Activated CD4-positive, alpha-beta memory T cell treated with anti-CD3 and anti-CD28 coated beads, Interleukin-2, amount 10 ng/mL, durations not matched to agents 7 days and 5 days (primary cell): ENCODE results near the gene DAAM2. TPM values are rescaled to one million over a fixed set of nuclear protein-coding genes. Genes with fewer than 3 reads are reported as not detected.

ENCODE experiments used
- CTCF ChIA-PET: fragments of 350-600 bp; sonication (Branson Sonifier 250); formaldehyde crosslinking; loops from one replicate; lab custom pipeline; 2021; ENCODE audit warnings: antibody characterized with exemption, inconsistent platforms; lab: Charles Lee
- POLR2A ChIA-PET: fragments of 350-600 bp; sonication (Branson Sonifier 250); formaldehyde crosslinking; loops from one replicate; lab custom pipeline; 2021; ENCODE audit warnings: antibody characterized with exemption; lab: Charles Lee
- DNase-seq: peaks from one replicate; pipeline ENCODE4 v3.0.0-alpha.2; 2020
- H3K27ac Mint-ChIP-seq: one replicate; pipeline ENCODE4 v1.8.0; 2021; ENCODE audit warnings: mild to moderate bottlenecking, mixed read lengths
- H3K27me3 Mint-ChIP-seq: one replicate; pipeline ENCODE4 v1.8.0; 2021; ENCODE audit warnings: mixed read lengths
- H3K36me3 Mint-ChIP-seq: one replicate; pipeline ENCODE4 v1.8.0; 2021; ENCODE audit warnings: low read depth, mixed read lengths
- H3K4me1 Mint-ChIP-seq: one replicate; pipeline ENCODE4 v1.8.0; 2021; ENCODE audit warnings: mixed read lengths
- H3K4me3 Mint-ChIP-seq: one replicate; pipeline ENCODE4 v1.8.0; 2021; ENCODE audit warnings: mild to moderate bottlenecking, mixed read lengths
- H3K9me3 Mint-ChIP-seq: one replicate; pipeline ENCODE4 v1.8.0; 2021; ENCODE audit warnings: mixed read lengths
- total RNA-seq, 2 experiments: library from RNA; stranded (reverse); gene quantifications; one replicate each; pipeline ENCODE4 v1.2.3, GENCODE V29; 2021

DAAM2 gene
- total RNA-seq, 2 experiments from 2014 or later: not detected

GRCh38 chr6:39849228-39849627 lies 57.1 kb downstream of the DAAM2 start:
- Mint-ChIP-seq H3K36me3 (no peaks in the 10 kb centered on the region), H3K9me3 (no peaks in the 10 kb centered on the region), H3K27me3 (no peaks in the 10 kb centered on the region), H3K27ac (no peak overlapping the region), H3K4me3 (no peak overlapping the region), H3K4me1 (no peaks in the 10 kb centered on the region)
- POLR2A ChIA-PET: no interaction called here
- CTCF ChIA-PET: no interaction called here
- DNase-seq: no peak

GRCh38 chr6:39849764-39850163 lies 57.6 kb downstream of the DAAM2 start:
- ChIA-PET POLR2A (no interaction called here), CTCF (interaction anchor here (3.8 kb wide), 1 partner anchor 16 kb away, joined by 11 read pairs; no protein-coding TSS in a partner anchor)
- Mint-ChIP-seq H3K27ac (no peak overlapping the region), H3K4me3 (no peak overlapping the region), H3K36me3 (no peaks in the 10 kb centered on the region), H3K9me3 (no peaks in the 10 kb centered on the region), H3K27me3 (no peaks in the 10 kb centered on the region), H3K4me1 (no peaks in the 10 kb centered on the region)
- DNase-seq: no peak

GRCh38 chr6:39850736-39851297 lies 58.6 kb downstream of the DAAM2 start:
- H3K27me3 Mint-ChIP-seq: no peaks in the 10 kb centered on the region
- H3K27ac Mint-ChIP-seq: no peak overlapping the region
- H3K4me1 Mint-ChIP-seq: no peaks in the 10 kb centered on the region
- ChIA-PET CTCF (interaction anchor here (0.8 to 3.8 kb wide), 2 partner anchors 12 to 15 kb away, joined by 3 to 11 read pairs; no protein-coding TSS in a partner anchor), POLR2A (no interaction called here)
- H3K36me3 Mint-ChIP-seq: no peaks in the 10 kb centered on the region
- no peak for DNase-seq
- H3K4me3 Mint-ChIP-seq: no peak overlapping the region
- H3K9me3 Mint-ChIP-seq: no peaks in the 10 kb centered on the region

GRCh38 chr6:39851331-39851730 lies 59.2 kb downstream of the DAAM2 start:
- Mint-ChIP-seq H3K36me3 (no peaks in the 10 kb centered on the region), H3K27ac (no peak overlapping the region), H3K27me3 (no peaks in the 10 kb centered on the region), H3K9me3 (no peaks in the 10 kb centered on the region), H3K4me3 (no peak overlapping the region), H3K4me1 (no peaks in the 10 kb centered on the region)
- no peak for DNase-seq
- ChIA-PET POLR2A (no interaction called here), CTCF (interaction anchor here (0.8 to 3.8 kb wide), 2 partner anchors 11 to 14 kb away, joined by 3 to 11 read pairs; no protein-coding TSS in a partner anchor)

GRCh38 chr6:39852324-39852723 lies 60.1 kb downstream of the DAAM2 start:
- ChIA-PET POLR2A (no interaction called here), CTCF (interaction anchor here (3.8 kb wide), 1 partner anchor 13 kb away, joined by 11 read pairs; no protein-coding TSS in a partner anchor)
- DNase-seq: no peak
- no peak overlapping the region for H3K4me3 Mint-ChIP-seq
- no peaks in the 10 kb centered on the region for H3K9me3 Mint-ChIP-seq
- no peaks in the 10 kb centered on the region for H3K36me3 Mint-ChIP-seq
- H3K4me1 Mint-ChIP-seq: no peaks in the 10 kb centered on the region
- H3K27ac Mint-ChIP-seq: no peak overlapping the region
- H3K27me3 Mint-ChIP-seq: no peaks in the 10 kb centered on the region

GRCh38 chr6:39853604-39854003 lies 61.4 kb downstream of the DAAM2 start:
- Mint-ChIP-seq H3K36me3 (no peaks in the 10 kb centered on the region), H3K27ac (no peak overlapping the region), H3K4me1 (no peaks in the 10 kb centered on the region), H3K27me3 (no peaks in the 10 kb centered on the region), H3K9me3 (no peaks in the 10 kb centered on the region), H3K4me3 (no peak overlapping the region)
- no peak for DNase-seq
- POLR2A ChIA-PET: no interaction called here
- CTCF ChIA-PET: interaction anchor here (3.8 kb wide), 1 partner anchor 12 kb away, joined by 11 read pairs; no protein-coding TSS in a partner anchor

- Mint-ChIP-seq H3K9me3 (no peaks in the 10 kb centered on the region), H3K36me3 (no peaks in the 10 kb centered on the region), H3K4me1 (no peaks in the 10 kb centered on the region), H3K27me3 (no peaks in the 10 kb centered on the region), H3K4me3 (no peak overlapping the region), H3K27ac (no peak overlapping the region)
- ChIA-PET POLR2A (no interaction called here), CTCF (no interaction called here)
- DNase-seq: no peak
These were observed 63.3 kb downstream of the DAAM2 start for GRCh38 chr6:39855356-39855995.

GRCh38 chr6:39859025-39859424 lies 66.8 kb downstream of the DAAM2 start:
- no peaks in the 10 kb centered on the region for H3K36me3 Mint-ChIP-seq
- no peak overlapping the region for H3K4me3 Mint-ChIP-seq
- no peak overlapping the region for H3K27ac Mint-ChIP-seq
- H3K9me3 Mint-ChIP-seq: no peaks in the 10 kb centered on the region
- CTCF ChIA-PET: no interaction called here
- DNase-seq: no peak
- no peaks in the 10 kb centered on the region for H3K27me3 Mint-ChIP-seq
- no peaks in the 10 kb centered on the region for H3K4me1 Mint-ChIP-seq
- POLR2A ChIA-PET: no interaction called here

- ChIA-PET CTCF (no interaction called here), POLR2A (no interaction called here)
- no peaks in the 10 kb centered on the region for H3K36me3 Mint-ChIP-seq
These were observed 69.5 kb downstream of the DAAM2 start for GRCh38 chr6:39861663-39862062.

GRCh38 chr6:39865011-39865888 lies 73.1 kb downstream of the DAAM2 start:
- Mint-ChIP-seq H3K27ac (no peak overlapping the region), H3K36me3 (no peaks in the 10 kb centered on the region), H3K4me1 (no peaks in the 10 kb centered on the region), H3K9me3 (no peaks in the 10 kb centered on the region), H3K4me3 (no peak overlapping the region), H3K27me3 (no peaks in the 10 kb centered on the region)
- POLR2A ChIA-PET: no interaction called here
- CTCF ChIA-PET: interaction anchor here (0.7 to 1.9 kb wide), 15 partner anchors 8 to 1162 kb away, joined by 3 to 11 read pairs (median 3); no protein-coding TSS in a partner anchor
- peak; percentile 58 for DNase-seq

More at GRCh38 chr6:39861663-39862062, 69.5 kb downstream of the DAAM2 start:
- H3K27me3 Mint-ChIP-seq: no peaks in the 10 kb centered on the region
- no peaks in the 10 kb centered on the region for H3K9me3 Mint-ChIP-seq
- H3K4me1 Mint-ChIP-seq: no peaks in the 10 kb centered on the region
- no peak overlapping the region for H3K4me3 Mint-ChIP-seq
- no peak for DNase-seq
- H3K27ac Mint-ChIP-seq: no peak overlapping the region

GRCh38 chr6:39867592-39867991 lies 75.4 kb downstream of the DAAM2 start:
- no peak for DNase-seq
- Mint-ChIP-seq H3K9me3 (no peaks in the 10 kb centered on the region), H3K36me3 (no peaks in the 10 kb centered on the region), H3K27ac (no peak overlapping the region), H3K4me1 (no peaks in the 10 kb centered on the region), H3K27me3 (no peaks in the 10 kb centered on the region), H3K4me3 (no peak overlapping the region)
- POLR2A ChIA-PET: no interaction called here
- CTCF ChIA-PET: no interaction called here

- Mint-ChIP-seq H3K4me1 (no peaks in the 10 kb centered on the region), H3K36me3 (no peaks in the 10 kb centered on the region), H3K4me3 (no peak overlapping the region), H3K9me3 (no peaks in the 10 kb centered on the region), H3K27me3 (no peaks in the 10 kb centered on the region), H3K27ac (no peak overlapping the region)
- no peak for DNase-seq
- ChIA-PET CTCF (no interaction called here), POLR2A (no interaction called here)
These were observed 78.8 kb downstream of the DAAM2 start for GRCh38 chr6:39870950-39871349.

GRCh38 chr6:39873439-39873838 lies 81.3 kb downstream of the DAAM2 start:
- H3K9me3 Mint-ChIP-seq: no peaks in the 10 kb centered on the region
- no peak overlapping the region for H3K4me3 Mint-ChIP-seq
- ChIA-PET CTCF (no interaction called here), POLR2A (no interaction called here)
- H3K27me3 Mint-ChIP-seq: no peaks in the 10 kb centered on the region
- H3K27ac Mint-ChIP-seq: no peak overlapping the region
- H3K4me1 Mint-ChIP-seq: no peaks in the 10 kb centered on the region
- no peak for DNase-seq
- no peaks in the 10 kb centered on the region for H3K36me3 Mint-ChIP-seq
